Testis (tissue), 3 donors: ENCODE data around the gene HYDIN. TPM values are rescaled to one million over a fixed set of nuclear protein-coding genes. Genes with fewer than 3 reads are reported as not detected.
"Not testable (repeated sequence)": the region's sequence is repeated elsewhere in the genome, so short reads cannot be mapped to it uniquely, and the experiment has no call there.

Source experiments
- DNase-seq: peaks from one replicate; pipeline ENCODE4 v3.0.0-alpha.2; 2019
- H3K27ac ChIP-seq, 2 donors: fragments of 200-600 bp; sonication (generic); one replicate each; pipeline ENCODE4 v1.5.1; 2019
- H3K27me3 ChIP-seq: fragments of 200-600 bp; sonication (generic); one replicate; pipeline ENCODE4 v1.5.1; 2019
- H3K36me3 ChIP-seq: fragments of 200-600 bp; sonication (generic); one replicate; pipeline ENCODE4 v1.5.1; 2017; ENCODE audit warnings: low read depth; ENCODE audit errors: missing control alignments
- H3K4me1 ChIP-seq: fragments of 200-600 bp; sonication (generic); one replicate; pipeline ENCODE4 v1.5.1; 2019
- H3K4me3 ChIP-seq, 2 donors: fragments of 200-600 bp; sonication (generic); one replicate each; pipeline ENCODE4 v1.5.1; 2017 to 2019
- H3K9me3 ChIP-seq: fragments of 200-600 bp; sonication (generic); one replicate; pipeline ENCODE4 v1.5.1; 2017
- WGBS, 2 donors: methylation state at CpG; one replicate each; pipeline ENCODE4 v1.1.5; 2018; 5-methylcytosine and 5-hydroxymethylcytosine counted together
- intact Hi-C: fragments of 100-400 bp; cut with DNase I; formaldehyde crosslinking; loops from one replicate; pipeline ENCODE4 v1.15.1; 2023; ENCODE audit warnings: low total_unique reads
- polyA plus RNA-seq: library from polyadenylated mRNA; stranded (reverse); fragments of 350-450 nt; fragmentation: Illumina TruSeq; extraction: RNeasy Lipid Tissue Mini Kit (QIAGEN cat#74804); gene quantifications from one replicate; pipeline ENCODE4 v1.2.3, GENCODE V29; 2014; ENCODE audit warnings: low read depth, low replicate concordance; ENCODE audit not compliant: insufficient read depth
- total RNA-seq, 2 donors: library from RNA; depleted of rRNA; stranded (reverse); fragments of >200 nt; gene quantifications; one replicate each; pipeline ENCODE4 v1.2.3, GENCODE V29; 2016

HYDIN gene
- total and polyA plus RNA-seq, 3 donors from 2014 or later = 29.6 to 54.7 (median 30.3) TPM

GRCh38 chr16:71021961-71022537 is 208.5 kb downstream of the HYDIN start:
- H3K27ac ChIP-seq, H3K27me3 ChIP-seq, H3K4me1 ChIP-seq, H3K9me3 ChIP-seq, H3K4me3 ChIP-seq, H3K36me3 ChIP-seq, intact Hi-C loops, DNase-seq: not testable (repeated sequence)
- 82 to 83% methylated on average over 3 of the region's 5 CpGs for WGBS, 2 donors

GRCh38 chr16:71019067-71019682 is 211.3 kb downstream of the HYDIN start:
- H3K36me3 ChIP-seq, H3K4me1 ChIP-seq, intact Hi-C loops, H3K27ac ChIP-seq, H3K27me3 ChIP-seq, H3K4me3 ChIP-seq, DNase-seq, H3K9me3 ChIP-seq: not testable (repeated sequence)
- 81 to 97% methylated on average over 3 to 5 of the region's 6 CpGs for WGBS, 2 donors

GRCh38 chr16:71015419-71015818 is 215.1 kb downstream of the HYDIN start:
- H3K4me1 ChIP-seq, H3K4me3 ChIP-seq, H3K9me3 ChIP-seq, intact Hi-C loops, H3K27me3 ChIP-seq, DNase-seq, H3K27ac ChIP-seq, H3K36me3 ChIP-seq: not testable (repeated sequence)
- 73 to 76% methylated on average over 3 to 6 of the region's 10 CpGs for WGBS, 2 donors

GRCh38 chr16:71009440-71010223 is 220.9 kb downstream of the HYDIN start:
- intact Hi-C loops, H3K36me3 ChIP-seq, H3K27ac ChIP-seq, H3K27me3 ChIP-seq, H3K4me3 ChIP-seq, H3K4me1 ChIP-seq, H3K9me3 ChIP-seq, DNase-seq: not testable (repeated sequence)
- no CpG with 5 or more reads among the region's 3 CpGs for WGBS, 2 donors

DNA sequence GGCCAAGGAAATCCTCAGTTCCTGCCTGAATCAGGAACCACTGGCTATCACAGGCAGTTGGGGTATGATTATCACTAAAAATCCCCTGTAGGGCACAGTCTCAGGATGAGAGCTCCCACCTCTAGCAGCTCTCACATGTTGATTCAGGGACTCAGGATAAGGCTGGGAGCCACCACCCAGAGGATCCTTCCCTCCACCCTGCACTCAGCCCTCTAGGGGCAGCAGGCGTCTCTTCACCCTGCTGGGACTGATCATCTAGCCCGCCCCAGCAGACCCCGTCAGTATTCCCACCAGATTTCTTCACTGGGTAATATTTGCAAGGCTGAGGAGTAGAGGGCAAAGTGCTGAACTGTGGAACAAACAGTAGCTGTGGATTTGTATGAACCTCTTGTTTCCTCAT is 224.0 kb downstream of the HYDIN start:
- intact Hi-C loops, H3K27me3 ChIP-seq, H3K4me3 ChIP-seq, H3K36me3 ChIP-seq, H3K27ac ChIP-seq, DNase-seq, H3K4me1 ChIP-seq, H3K9me3 ChIP-seq: not testable (repeated sequence)
- WGBS, 2 donors = 71 to 77% methylated on average over 1 to 3 of the region's 3 CpGs

GRCh38 chr16:70999735-71000134 is 230.8 kb downstream of the HYDIN start:
- H3K9me3 ChIP-seq, H3K27ac ChIP-seq, intact Hi-C loops, H3K27me3 ChIP-seq, DNase-seq, H3K36me3 ChIP-seq, H3K4me3 ChIP-seq, H3K4me1 ChIP-seq: not testable (repeated sequence)
- 22 to 29% methylated on average over 2 of the region's 2 CpGs for WGBS, 2 donors

- H3K9me3 ChIP-seq, H3K4me1 ChIP-seq, DNase-seq, H3K27ac ChIP-seq, intact Hi-C loops, H3K36me3 ChIP-seq, H3K4me3 ChIP-seq, H3K27me3 ChIP-seq: not testable (repeated sequence)
- 75 to 100% methylated on average over 1 of the region's 2 CpGs for WGBS, 2 donors
These were observed 234.7 kb downstream of the HYDIN start for GRCh38 chr16:70995799-70996198.

DNA sequence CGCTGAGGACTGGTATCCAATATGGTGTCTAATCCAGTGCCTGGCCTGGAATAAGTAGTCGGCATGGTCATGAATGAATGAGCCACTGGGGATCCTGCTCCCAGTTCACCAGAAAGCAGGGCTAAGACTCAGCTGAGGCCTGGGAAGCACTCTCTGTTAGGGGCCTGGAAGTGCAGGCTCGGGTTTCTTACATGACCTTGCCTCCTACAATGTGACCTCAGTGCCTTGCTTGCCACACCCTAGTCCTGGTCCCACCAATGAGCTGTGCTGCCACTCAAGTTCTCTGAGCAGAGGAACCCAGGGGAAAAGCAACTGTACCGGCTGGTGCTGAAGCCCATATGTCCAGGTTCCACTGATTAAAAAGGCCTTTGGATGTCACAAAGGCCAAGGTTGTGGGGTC is 238.0 kb downstream of the HYDIN start:
- H3K27ac ChIP-seq, H3K4me1 ChIP-seq, intact Hi-C loops, H3K4me3 ChIP-seq, H3K9me3 ChIP-seq, H3K27me3 ChIP-seq, H3K36me3 ChIP-seq, DNase-seq: not testable (repeated sequence)
- WGBS, 2 donors = 84 to 89% methylated on average over 1 to 4 of the region's 4 CpGs

DNA sequence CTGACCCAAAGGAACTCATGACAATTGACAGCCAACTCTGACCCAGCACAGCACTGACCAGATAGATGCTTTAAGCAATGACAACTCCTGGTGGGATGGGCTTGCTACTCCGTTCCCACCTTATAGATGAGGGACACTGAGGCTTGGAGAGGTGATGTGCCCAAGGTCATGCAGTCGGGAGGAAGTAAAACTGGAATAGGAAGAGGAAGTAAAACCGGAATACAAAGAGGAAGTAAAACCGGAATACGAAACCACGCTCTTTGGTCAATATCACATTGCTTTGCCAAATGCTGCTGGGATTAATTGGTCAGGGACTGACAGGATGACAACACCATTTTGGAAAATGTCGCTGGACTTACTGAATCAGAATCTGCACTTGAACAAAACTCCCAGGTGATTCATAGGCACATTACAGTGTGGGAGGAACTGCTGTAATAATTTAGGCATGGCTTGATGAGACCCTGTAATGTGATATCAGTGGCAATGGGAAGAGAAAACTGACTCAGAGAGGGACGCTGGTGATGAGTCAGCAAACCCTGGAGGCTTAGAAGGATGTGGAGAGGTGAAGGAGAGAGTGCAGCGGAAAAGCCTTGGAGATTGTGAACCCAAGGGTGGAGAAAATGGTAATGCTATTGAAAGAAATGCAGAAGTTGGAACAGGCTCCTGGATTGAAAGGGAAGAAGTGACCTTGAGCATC is 243.4 kb downstream of the HYDIN start:
- H3K36me3 ChIP-seq, intact Hi-C loops, H3K4me3 ChIP-seq, H3K4me1 ChIP-seq, H3K9me3 ChIP-seq, H3K27ac ChIP-seq, DNase-seq, H3K27me3 ChIP-seq: not testable (repeated sequence)
- 63 to 72% methylated on average over 4 to 6 of the region's 9 CpGs for WGBS, 2 donors

- H3K27me3 ChIP-seq, H3K27ac ChIP-seq, H3K4me1 ChIP-seq, H3K4me3 ChIP-seq, H3K36me3 ChIP-seq, intact Hi-C loops, H3K9me3 ChIP-seq, DNase-seq: not testable (repeated sequence)
- WGBS, 2 donors = 36 to 38% methylated on average over 6 of the region's 6 CpGs
These were observed 245.8 kb downstream of the HYDIN start for GRCh38 chr16:70984675-70985074.

GRCh38 chr16:70968332-70968731 is 262.2 kb downstream of the HYDIN start:
- H3K9me3 ChIP-seq, intact Hi-C loops, H3K27me3 ChIP-seq, H3K4me1 ChIP-seq, H3K36me3 ChIP-seq, H3K4me3 ChIP-seq, DNase-seq, H3K27ac ChIP-seq: not testable (repeated sequence)
- no CpG with 5 or more reads among the region's 3 CpGs for WGBS, 2 donors
